ENCODE results near the gene SH2D2A. TPM values are rescaled to one million over a fixed set of nuclear protein-coding genes. Genes with fewer than 3 reads are reported as not detected.

SH2D2A gene
- total and polyA plus RNA-seq, 2 experiments from 2014 or later: 0.18 to 0.60 TPM

DNA sequence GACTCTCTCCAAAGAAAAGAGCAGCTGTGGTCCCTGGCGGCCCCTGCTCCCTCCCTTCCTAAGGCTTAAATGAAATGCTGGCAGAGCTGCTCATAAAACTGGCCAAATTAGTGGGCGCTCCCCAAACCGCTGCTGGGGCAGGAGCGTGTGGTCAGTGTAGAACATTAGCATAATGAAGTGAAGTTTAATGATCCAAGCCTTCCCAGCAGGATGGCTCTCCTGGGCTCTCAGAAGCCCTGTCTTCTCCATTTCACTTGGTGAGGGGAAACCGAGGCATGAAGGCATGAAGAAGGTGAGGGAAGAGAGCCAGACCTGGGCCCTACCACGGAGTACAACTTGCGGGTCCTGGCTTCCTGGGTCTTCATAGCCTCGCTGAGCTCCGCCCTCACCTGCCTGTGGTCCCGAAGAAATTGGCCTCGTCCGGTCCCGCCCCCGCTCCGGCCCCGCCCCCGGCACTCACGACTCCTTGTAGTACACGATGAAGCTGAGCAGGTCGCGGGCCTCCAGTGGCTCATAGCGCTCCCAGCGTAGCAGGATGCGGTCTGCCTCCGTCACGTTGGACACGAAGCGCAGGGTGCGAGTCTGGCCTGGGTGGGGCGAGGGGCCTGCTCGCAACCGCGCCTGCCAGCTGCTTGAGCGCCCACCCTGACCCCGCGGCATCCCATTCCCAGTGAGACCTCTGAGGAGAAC, 32.0 kb upstream of the SH2D2A start:
- Histone ChIP-seq H4K20me1 (ENCODE audit: insufficient read depth, poor library complexity, severe bottlenecking) (no peaks in the 10 kb centered on the region), H3K27ac (no peak overlapping the region), H3K4me2 (peak overlapping the region; percentile 29), H3K9me3 (ENCODE audit: low read depth) (no peaks in the 10 kb centered on the region), H3K79me2 (no peaks in the 10 kb centered on the region), H3K9me2 (replicated peaks; ENCODE audit: insufficient read depth) (no peaks in the 10 kb centered on the region), H3K4me3 (no peak overlapping the region), H3K4me1 (ENCODE audit: insufficient read depth) (no peaks in the 10 kb centered on the region), H3K36me3 (replicated peaks; ENCODE audit: insufficient read depth, low read depth) (no peaks in the 10 kb centered on the region), H3K27me3 (peaks cover 73% of the 10 kb centered on the region), H2AFZ (no peak overlapping the region)
- TF ChIP-seq, protein P1, sequence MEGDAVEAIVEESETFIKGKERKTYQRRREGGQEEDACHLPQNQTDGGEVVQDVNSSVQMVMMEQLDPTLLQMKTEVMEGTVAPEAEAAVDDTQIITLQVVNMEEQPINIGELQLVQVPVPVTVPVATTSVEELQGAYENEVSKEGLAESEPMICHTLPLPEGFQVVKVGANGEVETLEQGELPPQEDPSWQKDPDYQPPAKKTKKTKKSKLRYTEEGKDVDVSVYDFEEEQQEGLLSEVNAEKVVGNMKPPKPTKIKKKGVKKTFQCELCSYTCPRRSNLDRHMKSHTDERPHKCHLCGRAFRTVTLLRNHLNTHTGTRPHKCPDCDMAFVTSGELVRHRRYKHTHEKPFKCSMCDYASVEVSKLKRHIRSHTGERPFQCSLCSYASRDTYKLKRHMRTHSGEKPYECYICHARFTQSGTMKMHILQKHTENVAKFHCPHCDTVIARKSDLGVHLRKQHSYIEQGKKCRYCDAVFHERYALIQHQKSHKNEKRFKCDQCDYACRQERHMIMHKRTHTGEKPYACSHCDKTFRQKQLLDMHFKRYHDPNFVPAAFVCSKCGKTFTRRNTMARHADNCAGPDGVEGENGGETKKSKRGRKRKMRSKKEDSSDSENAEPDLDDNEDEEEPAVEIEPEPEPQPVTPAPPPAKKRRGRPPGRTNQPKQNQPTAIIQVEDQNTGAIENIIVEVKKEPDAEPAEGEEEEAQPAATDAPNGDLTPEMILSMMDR (IDR thresholded peaks at IDR 0.05; ENCODE audit: poor library complexity): no peak
- peak; percentile 4 for TF ChIP-seq EZH2 (IDR thresholded peaks at IDR 0.05; ENCODE audit: borderline replicate concordance)
- DNase-seq (ENCODE audit: low spot score): peak; percentile 56
- WGBS (ENCODE audit: low lambda C conversion rate, missing lambda C conversion rate): 7% methylated on average over 29 of the region's 36 CpGs

- TF ChIP-seq EZH2 (IDR thresholded peaks at IDR 0.05; ENCODE audit: borderline replicate concordance): no peak
- TF ChIP-seq, protein P1 (IDR thresholded peaks at IDR 0.05; ENCODE audit: poor library complexity): no peak
- no peak for TF ChIP-seq EZH2phosphoT487 (IDR thresholded peaks at IDR 0.05; ENCODE audit: low read depth, severe bottlenecking, unreplicated experiment)
- H3K4me2 ChIP-seq: no peak overlapping the region
- DNase-seq (ENCODE audit: low spot score): no peak
These were observed 31.2 kb upstream of the SH2D2A start for GRCh38 chr1:156847591-156848460.

DNA sequence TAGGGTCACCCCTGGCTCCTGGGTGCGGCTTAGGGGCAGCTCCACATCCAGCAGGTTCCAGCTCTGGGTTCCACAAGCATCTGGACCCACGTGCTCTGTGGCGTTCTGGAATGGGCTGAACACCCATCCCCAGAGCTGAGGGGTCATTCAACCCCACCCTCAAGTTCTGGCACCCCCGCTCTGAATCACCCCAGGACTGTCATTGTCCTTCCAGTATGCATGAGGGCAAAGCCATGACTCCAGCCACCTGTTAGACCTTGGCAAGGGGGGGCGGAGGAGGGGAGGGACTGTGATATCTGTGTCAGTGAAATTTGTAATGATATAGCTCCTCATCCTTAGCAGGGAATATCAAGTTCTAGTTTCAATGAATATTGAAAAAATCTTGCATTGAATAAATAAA, 30.0 kb upstream of the SH2D2A start:
- no peak overlapping the region for H2AFZ ChIP-seq
- DNase-seq (ENCODE audit: low spot score): no peak
- H3K27me3 ChIP-seq: peaks cover 74% of the 10 kb centered on the region
- H3K79me2 ChIP-seq: no peaks in the 10 kb centered on the region
- TF ChIP-seq EZH2phosphoT487 (IDR thresholded peaks at IDR 0.05; ENCODE audit: low read depth, severe bottlenecking, unreplicated experiment) (no peak), EZH2 (IDR thresholded peaks at IDR 0.05; ENCODE audit: borderline replicate concordance) (no peak)
- TF ChIP-seq, protein P1 (IDR thresholded peaks at IDR 0.05; ENCODE audit: poor library complexity): no peak
- no peaks in the 10 kb centered on the region for H3K36me3 ChIP-seq (replicated peaks; ENCODE audit: insufficient read depth, low read depth)
- no peaks in the 10 kb centered on the region for H3K4me1 ChIP-seq (ENCODE audit: insufficient read depth)
- H4K20me1 ChIP-seq (ENCODE audit: insufficient read depth, poor library complexity, severe bottlenecking): no peaks in the 10 kb centered on the region
- WGBS (ENCODE audit: low lambda C conversion rate, missing lambda C conversion rate): 88% methylated on average over 5 of the region's 5 CpGs
- H3K4me3 ChIP-seq: no peak overlapping the region
- H3K9me2 ChIP-seq (replicated peaks; ENCODE audit: insufficient read depth): no peaks in the 10 kb centered on the region
- H3K27ac ChIP-seq: no peak overlapping the region
- no peaks in the 10 kb centered on the region for H3K9me3 ChIP-seq (ENCODE audit: low read depth)
- no peak overlapping the region for H3K4me2 ChIP-seq

More at GRCh38 chr1:156847591-156848460, 31.2 kb upstream of the SH2D2A start:
- H3K4me1 ChIP-seq (ENCODE audit: insufficient read depth): no peaks in the 10 kb centered on the region
- H3K27ac ChIP-seq: no peak overlapping the region
- no peak overlapping the region for H3K4me3 ChIP-seq
- no peaks in the 10 kb centered on the region for H4K20me1 ChIP-seq (ENCODE audit: insufficient read depth, poor library complexity, severe bottlenecking)
- H3K27me3 ChIP-seq: peaks cover 73% of the 10 kb centered on the region
- H3K79me2 ChIP-seq: no peaks in the 10 kb centered on the region
- H3K9me3 ChIP-seq (ENCODE audit: low read depth): no peaks in the 10 kb centered on the region
- no peaks in the 10 kb centered on the region for H3K9me2 ChIP-seq (replicated peaks; ENCODE audit: insufficient read depth)
- H3K36me3 ChIP-seq (replicated peaks; ENCODE audit: insufficient read depth, low read depth): no peaks in the 10 kb centered on the region
- no peak overlapping the region for H2AFZ ChIP-seq
- WGBS (ENCODE audit: low lambda C conversion rate, missing lambda C conversion rate): 69% methylated on average over 7 of the region's 7 CpGs
